Parathyroid adenoma (tissue), 2 donors: ENCODE data around the gene AP4B1.
"Not testable (repeated sequence)": the region's sequence is repeated elsewhere in the genome, so short reads cannot be mapped to it uniquely, and the experiment has no call there.

Experiments used
- H2AFZ ChIP-seq: fragments of 300-600 bp; sonication (generic); one replicate; pipeline ENCODE4 v1.7.0; 2017; ENCODE audit warnings: antibody characterized with exemption, mild to moderate bottlenecking
- H3K27ac ChIP-seq: fragments of 300-600 bp; sonication (generic); one replicate; pipeline ENCODE4 v1.7.0; 2017
- H3K27me3 ChIP-seq: fragments of 300-600 bp; sonication (generic); one replicate; pipeline ENCODE4 v1.7.0; 2017; ENCODE audit warnings: low read length; ENCODE audit not compliant: control insufficient read depth, insufficient read depth
- H3K36me3 ChIP-seq: fragments of 300-600 bp; sonication (generic); one replicate; pipeline ENCODE4 v1.7.0; 2017; ENCODE audit warnings: low read length; ENCODE audit not compliant: control insufficient read depth, insufficient read depth
- H3K4me1 ChIP-seq: fragments of 300-600 bp; sonication (generic); one replicate; pipeline ENCODE4 v1.7.0; 2017; ENCODE audit warnings: control low read depth
- H3K4me2 ChIP-seq: fragments of 300-600 bp; sonication (generic); one replicate; pipeline ENCODE4 v1.7.0; 2017; ENCODE audit warnings: low read length
- H3K4me3 ChIP-seq: fragments of 300-600 bp; sonication (generic); one replicate; pipeline ENCODE4 v1.7.0; 2017; ENCODE audit warnings: low read depth, low read length
- H3K79me2 ChIP-seq: fragments of 300-600 bp; sonication (generic); one replicate; pipeline ENCODE4 v1.7.0; 2017; ENCODE audit warnings: control low read depth
- H3K9ac ChIP-seq: fragments of 300-600 bp; sonication (generic); one replicate; pipeline ENCODE4 v1.7.0; 2017; ENCODE audit warnings: mild to moderate bottlenecking
- H3K9me3 ChIP-seq: fragments of 300-600 bp; sonication (generic); one replicate; pipeline ENCODE4 v1.7.0; 2017; ENCODE audit warnings: low read length; ENCODE audit not compliant: control insufficient read depth
- TF ChIP-seq, protein P1 (sequence below): fragments of 300-600 bp; sonication (generic); IDR thresholded peaks from one replicate; pipeline ENCODE4 v1.7.0; 2017; ENCODE audit warnings: antibody characterized with exemption, mild to moderate bottlenecking
- donor health status: primary hyperparathyroidism.

AP4B1 gene

DNA sequence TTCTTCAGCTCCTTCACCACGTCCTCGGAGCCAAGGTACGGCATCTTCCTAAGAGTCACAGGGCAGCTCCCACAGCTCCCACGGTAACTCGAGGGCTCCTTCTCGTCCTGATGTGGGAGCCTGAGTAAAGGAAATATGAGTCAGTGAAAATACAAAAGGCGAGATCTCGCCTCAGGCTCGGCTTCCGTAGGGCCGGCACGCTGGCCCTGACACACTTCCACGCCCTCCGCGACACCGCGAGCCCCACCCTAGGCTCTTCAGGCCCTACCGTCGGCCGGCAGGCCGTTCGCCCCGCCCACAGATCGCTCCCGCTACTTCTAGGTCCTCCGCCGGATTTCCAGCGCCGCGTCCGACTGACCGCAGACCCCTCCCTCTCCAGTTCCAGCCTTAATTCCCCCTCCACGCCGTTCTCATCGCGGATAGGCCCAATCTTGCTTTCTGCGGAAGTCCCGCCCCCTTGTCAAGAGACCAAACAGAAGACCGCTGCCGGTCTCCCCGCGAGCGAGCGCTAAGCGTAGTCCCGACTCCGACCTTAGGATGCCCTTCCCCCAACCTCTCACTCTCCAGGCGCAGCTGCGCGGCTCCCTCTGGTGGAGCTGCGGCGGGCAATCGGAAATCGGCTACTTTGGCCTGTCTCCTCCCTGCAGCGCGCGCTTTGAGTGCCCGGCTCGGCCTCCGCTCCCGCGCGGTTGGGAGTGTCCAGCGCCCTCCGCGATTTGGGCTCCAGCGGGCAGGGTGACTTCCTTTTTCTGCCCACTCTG lies at the start of gene AP4B1, which contains the start of gene DCLRE1B:
AP4B1 (minus strand) TSS at position 126 of the 761 bp plus-strand sequence; CDS start at position 44, 82 bp downstream.
DCLRE1B (plus strand) TSS at position 653 of the 761 bp plus-strand sequence. CDS start 261 bp downstream, outside the sequence.
- H3K79me2 ChIP-seq = no peaks in the 10 kb centered on the region
- no peaks in the 10 kb centered on the region for H3K36me3 ChIP-seq
- H2AFZ ChIP-seq = peak within 1 kb of the TSS; percentile 89
- H3K27me3 ChIP-seq = no peaks in the 10 kb centered on the region
- TF ChIP-seq, protein P1, sequence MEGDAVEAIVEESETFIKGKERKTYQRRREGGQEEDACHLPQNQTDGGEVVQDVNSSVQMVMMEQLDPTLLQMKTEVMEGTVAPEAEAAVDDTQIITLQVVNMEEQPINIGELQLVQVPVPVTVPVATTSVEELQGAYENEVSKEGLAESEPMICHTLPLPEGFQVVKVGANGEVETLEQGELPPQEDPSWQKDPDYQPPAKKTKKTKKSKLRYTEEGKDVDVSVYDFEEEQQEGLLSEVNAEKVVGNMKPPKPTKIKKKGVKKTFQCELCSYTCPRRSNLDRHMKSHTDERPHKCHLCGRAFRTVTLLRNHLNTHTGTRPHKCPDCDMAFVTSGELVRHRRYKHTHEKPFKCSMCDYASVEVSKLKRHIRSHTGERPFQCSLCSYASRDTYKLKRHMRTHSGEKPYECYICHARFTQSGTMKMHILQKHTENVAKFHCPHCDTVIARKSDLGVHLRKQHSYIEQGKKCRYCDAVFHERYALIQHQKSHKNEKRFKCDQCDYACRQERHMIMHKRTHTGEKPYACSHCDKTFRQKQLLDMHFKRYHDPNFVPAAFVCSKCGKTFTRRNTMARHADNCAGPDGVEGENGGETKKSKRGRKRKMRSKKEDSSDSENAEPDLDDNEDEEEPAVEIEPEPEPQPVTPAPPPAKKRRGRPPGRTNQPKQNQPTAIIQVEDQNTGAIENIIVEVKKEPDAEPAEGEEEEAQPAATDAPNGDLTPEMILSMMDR = peak; percentile 73
- peak within 1 kb of the TSS; percentile 76 for H3K4me3 ChIP-seq
- peak within 1 kb of the TSS; percentile 78 for H3K27ac ChIP-seq
- H3K9me3 ChIP-seq = no peaks in the 10 kb centered on the region
- H3K9ac ChIP-seq = no peak within 1 kb of the TSS
- no peaks in the 10 kb centered on the region for H3K4me1 ChIP-seq
- H3K4me2 ChIP-seq = peak within 1 kb of the TSS; percentile 87

DNA sequence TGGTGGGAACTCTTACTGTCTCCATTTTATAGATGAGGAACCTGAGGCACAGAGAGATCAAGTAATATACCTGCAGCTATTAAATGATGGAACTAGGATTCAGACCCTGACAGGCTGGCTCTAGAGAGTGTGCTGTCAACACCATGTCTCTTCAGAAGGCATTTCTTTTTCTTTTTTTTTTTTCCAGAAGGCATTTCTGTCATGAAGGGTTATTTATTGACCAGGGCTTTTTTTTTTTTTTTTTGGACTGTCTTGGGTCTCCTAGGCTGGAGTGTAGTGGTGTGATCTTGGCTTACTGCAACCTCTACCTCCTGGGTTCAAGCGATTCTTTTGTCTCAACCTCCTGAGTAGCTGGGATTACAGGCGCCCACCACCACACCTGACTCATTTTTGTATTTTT lies 47.1 kb upstream of the AP4B1 start:
- Histone ChIP-seq H3K79me2 (peaks cover 5% of the 10 kb centered on the region), H2AFZ (no peak overlapping the region), H3K4me2 (no peak overlapping the region), H3K4me3 (no peak overlapping the region), H3K9ac (no peak overlapping the region), H3K36me3 (no peaks in the 10 kb centered on the region), H3K4me1 (no peaks in the 10 kb centered on the region), H3K9me3 (no peaks in the 10 kb centered on the region), H3K27me3 (no peaks in the 10 kb centered on the region), H3K27ac (no peak overlapping the region)
- TF ChIP-seq, protein P1 = no peak

DNA sequence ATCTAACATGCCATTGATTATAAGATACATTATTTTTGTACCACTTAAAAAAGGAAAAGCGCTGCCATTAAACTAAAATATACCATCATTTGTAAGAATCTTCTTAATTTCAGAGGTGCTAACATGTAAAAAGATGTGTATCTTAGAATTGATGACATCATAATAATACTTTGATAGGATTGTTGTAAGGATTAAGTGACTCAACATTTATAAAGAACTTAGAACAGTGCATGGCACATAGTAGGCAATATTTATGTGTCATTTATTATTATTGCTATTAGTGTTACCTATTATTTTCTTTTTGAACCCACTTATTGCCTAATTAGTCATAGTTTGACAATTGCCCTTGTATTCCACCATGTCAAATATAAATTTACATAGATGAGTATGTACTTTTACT lies 46.3 kb upstream of the AP4B1 start:
- Histone ChIP-seq H3K9ac (no peak overlapping the region), H3K4me3 (no peak overlapping the region), H3K36me3 (no peaks in the 10 kb centered on the region), H3K9me3 (no peaks in the 10 kb centered on the region), H3K27me3 (no peaks in the 10 kb centered on the region), H2AFZ (no peak overlapping the region), H3K79me2 (peaks cover 8% of the 10 kb centered on the region), H3K4me1 (no peaks in the 10 kb centered on the region), H3K27ac (no peak overlapping the region), H3K4me2 (no peak overlapping the region)
- TF ChIP-seq, protein P1 = no peak

DNA sequence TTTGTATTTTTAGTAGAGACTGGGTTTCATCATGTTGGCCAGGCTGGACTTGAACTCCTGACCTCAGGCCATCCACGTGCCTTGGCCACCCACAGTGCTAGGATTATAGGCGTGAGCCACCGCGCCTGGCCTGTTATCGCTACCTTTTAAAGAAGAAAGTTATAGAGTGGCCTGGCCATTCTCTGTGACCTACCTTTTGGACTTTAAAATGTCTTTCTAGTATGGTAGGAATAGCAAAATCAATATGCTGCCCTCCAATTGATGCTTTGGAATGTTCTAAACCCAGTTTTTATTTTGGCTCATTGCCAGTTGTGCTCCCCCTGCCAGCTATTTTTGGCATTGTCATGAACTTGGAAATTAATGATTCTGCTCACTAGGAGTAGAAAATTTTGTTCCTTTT lies 44.4 kb upstream of the AP4B1 start:
- H3K79me2 ChIP-seq = peaks cover 10% of the 10 kb centered on the region
- no peaks in the 10 kb centered on the region for H3K4me1 ChIP-seq
- H3K27me3 ChIP-seq = no peaks in the 10 kb centered on the region
- no peak overlapping the region for H3K27ac ChIP-seq
- H3K36me3 ChIP-seq = no peaks in the 10 kb centered on the region
- no peak overlapping the region for H2AFZ ChIP-seq
- no peak overlapping the region for H3K9ac ChIP-seq
- no peaks in the 10 kb centered on the region for H3K9me3 ChIP-seq
- H3K4me3 ChIP-seq = no peak overlapping the region
- no peak overlapping the region for H3K4me2 ChIP-seq
- TF ChIP-seq, protein P1 = no peak

DNA sequence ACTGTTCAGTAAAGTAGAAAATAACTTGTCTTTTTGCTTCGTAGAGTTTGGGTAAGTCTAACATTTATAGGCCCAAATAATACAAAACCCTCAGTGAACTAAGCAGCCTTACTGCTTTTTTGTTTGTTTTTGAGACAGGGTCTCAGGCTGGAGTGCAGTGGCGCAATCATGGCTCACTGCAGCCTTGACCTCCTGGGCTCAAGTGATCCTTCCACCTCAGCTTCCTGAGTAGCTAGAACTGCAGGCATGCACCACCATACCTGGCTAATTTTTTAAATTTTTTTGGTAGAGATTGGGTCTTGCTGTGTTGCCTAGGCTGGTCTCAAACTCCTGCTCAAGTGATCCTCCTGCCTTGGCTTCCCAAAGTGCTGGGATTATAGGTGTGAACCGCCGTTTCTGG lies 43.6 kb upstream of the AP4B1 start:
- H3K27ac ChIP-seq, H3K4me2 ChIP-seq, H3K4me1 ChIP-seq, H3K27me3 ChIP-seq, H3K79me2 ChIP-seq, H3K9me3 ChIP-seq, H3K4me3 ChIP-seq, H3K36me3 ChIP-seq, H3K9ac ChIP-seq, H2AFZ ChIP-seq: not testable (repeated sequence)
